Parathyroid adenoma (tissue), 2 donors: ENCODE results near the gene CHID1.

Experiments used
- H2AFZ ChIP-seq: fragments of 300-600 bp; sonication (generic); one replicate; pipeline ENCODE4 v1.7.0; 2017; ENCODE audit warnings: antibody characterized with exemption, mild to moderate bottlenecking
- H3K27ac ChIP-seq: fragments of 300-600 bp; sonication (generic); one replicate; pipeline ENCODE4 v1.7.0; 2017
- H3K27me3 ChIP-seq: fragments of 300-600 bp; sonication (generic); one replicate; pipeline ENCODE4 v1.7.0; 2017; ENCODE audit warnings: low read length; ENCODE audit not compliant: control insufficient read depth, insufficient read depth
- H3K36me3 ChIP-seq: fragments of 300-600 bp; sonication (generic); one replicate; pipeline ENCODE4 v1.7.0; 2017; ENCODE audit warnings: low read length; ENCODE audit not compliant: control insufficient read depth, insufficient read depth
- H3K4me1 ChIP-seq: fragments of 300-600 bp; sonication (generic); one replicate; pipeline ENCODE4 v1.7.0; 2017; ENCODE audit warnings: control low read depth
- H3K4me2 ChIP-seq: fragments of 300-600 bp; sonication (generic); one replicate; pipeline ENCODE4 v1.7.0; 2017; ENCODE audit warnings: low read length
- H3K4me3 ChIP-seq: fragments of 300-600 bp; sonication (generic); one replicate; pipeline ENCODE4 v1.7.0; 2017; ENCODE audit warnings: low read depth, low read length
- H3K79me2 ChIP-seq: fragments of 300-600 bp; sonication (generic); one replicate; pipeline ENCODE4 v1.7.0; 2017; ENCODE audit warnings: control low read depth
- H3K9ac ChIP-seq: fragments of 300-600 bp; sonication (generic); one replicate; pipeline ENCODE4 v1.7.0; 2017; ENCODE audit warnings: mild to moderate bottlenecking
- H3K9me3 ChIP-seq: fragments of 300-600 bp; sonication (generic); one replicate; pipeline ENCODE4 v1.7.0; 2017; ENCODE audit warnings: low read length; ENCODE audit not compliant: control insufficient read depth
- TF ChIP-seq, protein P1 (sequence below): fragments of 300-600 bp; sonication (generic); IDR thresholded peaks from one replicate; pipeline ENCODE4 v1.7.0; 2017; ENCODE audit warnings: antibody characterized with exemption, mild to moderate bottlenecking
- donor health status: primary hyperparathyroidism.

The CHID1 gene

DNA sequence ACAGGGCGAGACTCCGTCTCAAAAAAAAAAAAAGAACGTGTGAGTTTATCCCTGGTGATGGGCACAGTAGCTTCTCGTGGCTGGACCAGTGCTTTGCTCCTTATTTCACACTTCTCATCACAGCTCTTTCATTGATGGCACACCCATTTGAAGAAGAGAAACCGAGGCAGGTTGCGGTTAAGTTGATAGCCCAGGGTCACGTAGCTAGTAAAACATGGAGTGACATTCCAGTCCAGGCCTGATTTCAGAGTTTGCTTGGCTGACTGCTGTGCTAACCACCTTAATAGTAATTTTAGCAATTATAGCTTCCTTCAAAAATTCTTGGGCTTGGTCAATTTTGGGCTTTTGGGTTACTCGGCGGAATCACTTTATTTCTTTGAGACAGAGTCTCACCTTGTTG lies 40.9 kb upstream of the CHID1 start:
- Histone ChIP-seq H3K4me1 (peaks cover 3% of the 10 kb centered on the region), H3K27ac (no peak overlapping the region), H3K9ac (no peak overlapping the region), H3K36me3 (no peaks in the 10 kb centered on the region), H3K79me2 (peaks cover 8% of the 10 kb centered on the region), H3K4me3 (no peak overlapping the region), H3K4me2 (no peak overlapping the region), H3K27me3 (no peaks in the 10 kb centered on the region), H3K9me3 (no peaks in the 10 kb centered on the region), H2AFZ (no peak overlapping the region)
- TF ChIP-seq, protein P1, sequence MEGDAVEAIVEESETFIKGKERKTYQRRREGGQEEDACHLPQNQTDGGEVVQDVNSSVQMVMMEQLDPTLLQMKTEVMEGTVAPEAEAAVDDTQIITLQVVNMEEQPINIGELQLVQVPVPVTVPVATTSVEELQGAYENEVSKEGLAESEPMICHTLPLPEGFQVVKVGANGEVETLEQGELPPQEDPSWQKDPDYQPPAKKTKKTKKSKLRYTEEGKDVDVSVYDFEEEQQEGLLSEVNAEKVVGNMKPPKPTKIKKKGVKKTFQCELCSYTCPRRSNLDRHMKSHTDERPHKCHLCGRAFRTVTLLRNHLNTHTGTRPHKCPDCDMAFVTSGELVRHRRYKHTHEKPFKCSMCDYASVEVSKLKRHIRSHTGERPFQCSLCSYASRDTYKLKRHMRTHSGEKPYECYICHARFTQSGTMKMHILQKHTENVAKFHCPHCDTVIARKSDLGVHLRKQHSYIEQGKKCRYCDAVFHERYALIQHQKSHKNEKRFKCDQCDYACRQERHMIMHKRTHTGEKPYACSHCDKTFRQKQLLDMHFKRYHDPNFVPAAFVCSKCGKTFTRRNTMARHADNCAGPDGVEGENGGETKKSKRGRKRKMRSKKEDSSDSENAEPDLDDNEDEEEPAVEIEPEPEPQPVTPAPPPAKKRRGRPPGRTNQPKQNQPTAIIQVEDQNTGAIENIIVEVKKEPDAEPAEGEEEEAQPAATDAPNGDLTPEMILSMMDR: no peak

DNA sequence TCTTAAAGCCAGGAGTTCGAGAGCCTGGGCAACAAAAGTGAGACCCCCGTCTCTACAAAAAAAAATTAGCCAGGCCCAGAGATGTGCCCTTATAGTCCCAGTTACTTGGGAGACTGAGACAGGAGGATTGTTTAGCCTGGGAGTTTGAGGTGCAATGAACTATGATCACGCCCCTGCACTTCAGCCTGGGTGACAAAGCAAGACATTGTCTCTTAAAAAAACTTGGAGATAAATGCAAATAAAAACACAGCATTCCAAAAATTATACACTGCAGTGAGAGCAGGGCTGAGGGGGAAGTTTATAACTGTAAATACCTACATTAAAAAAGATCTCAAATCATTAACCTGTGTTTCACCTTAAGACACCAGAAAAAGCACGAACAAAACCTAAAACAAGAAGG lies 37.1 kb upstream of the CHID1 start:
- TF ChIP-seq, protein P1: no peak
- Histone ChIP-seq H3K4me1 (peaks cover 3% of the 10 kb centered on the region), H3K36me3 (no peaks in the 10 kb centered on the region)

DNA sequence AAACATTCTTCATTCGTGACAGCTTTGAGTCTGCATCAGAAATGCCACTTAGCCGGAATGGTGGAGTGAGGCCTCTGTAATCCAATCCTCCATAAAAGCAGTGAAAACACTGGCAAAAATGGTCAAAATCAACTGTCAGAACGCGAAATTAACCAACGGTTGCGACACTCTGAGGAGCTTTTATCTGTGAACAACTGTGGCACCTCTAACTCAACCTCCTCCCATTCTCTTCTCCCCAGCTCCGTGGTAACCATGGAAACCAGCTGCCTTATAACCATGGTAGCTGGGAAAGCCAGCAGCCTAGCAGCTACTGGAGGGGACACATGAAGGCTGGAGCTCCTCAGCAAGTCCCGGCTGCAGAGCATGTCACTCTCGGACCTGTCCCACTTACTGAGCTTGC lies 35.4 kb upstream of the CHID1 start:
- Histone ChIP-seq H2AFZ (no peak overlapping the region), H3K27ac (no peak overlapping the region), H3K79me2 (peaks cover 11% of the 10 kb centered on the region), H3K9ac (no peak overlapping the region), H3K4me3 (no peak overlapping the region), H3K27me3 (no peaks in the 10 kb centered on the region), H3K4me1 (no peaks in the 10 kb centered on the region), H3K36me3 (no peaks in the 10 kb centered on the region), H3K4me2 (no peak overlapping the region), H3K9me3 (no peaks in the 10 kb centered on the region)
- TF ChIP-seq, protein P1: no peak

More for the DNA sequence above, 37.1 kb upstream of the CHID1 start:
- H2AFZ ChIP-seq: no peak overlapping the region
- H3K4me3 ChIP-seq: no peak overlapping the region
- H3K27ac ChIP-seq: no peak overlapping the region
- H3K9me3 ChIP-seq: no peaks in the 10 kb centered on the region
- H3K79me2 ChIP-seq: peaks cover 6% of the 10 kb centered on the region
- no peaks in the 10 kb centered on the region for H3K27me3 ChIP-seq
- no peak overlapping the region for H3K9ac ChIP-seq
- H3K4me2 ChIP-seq: no peak overlapping the region

DNA sequence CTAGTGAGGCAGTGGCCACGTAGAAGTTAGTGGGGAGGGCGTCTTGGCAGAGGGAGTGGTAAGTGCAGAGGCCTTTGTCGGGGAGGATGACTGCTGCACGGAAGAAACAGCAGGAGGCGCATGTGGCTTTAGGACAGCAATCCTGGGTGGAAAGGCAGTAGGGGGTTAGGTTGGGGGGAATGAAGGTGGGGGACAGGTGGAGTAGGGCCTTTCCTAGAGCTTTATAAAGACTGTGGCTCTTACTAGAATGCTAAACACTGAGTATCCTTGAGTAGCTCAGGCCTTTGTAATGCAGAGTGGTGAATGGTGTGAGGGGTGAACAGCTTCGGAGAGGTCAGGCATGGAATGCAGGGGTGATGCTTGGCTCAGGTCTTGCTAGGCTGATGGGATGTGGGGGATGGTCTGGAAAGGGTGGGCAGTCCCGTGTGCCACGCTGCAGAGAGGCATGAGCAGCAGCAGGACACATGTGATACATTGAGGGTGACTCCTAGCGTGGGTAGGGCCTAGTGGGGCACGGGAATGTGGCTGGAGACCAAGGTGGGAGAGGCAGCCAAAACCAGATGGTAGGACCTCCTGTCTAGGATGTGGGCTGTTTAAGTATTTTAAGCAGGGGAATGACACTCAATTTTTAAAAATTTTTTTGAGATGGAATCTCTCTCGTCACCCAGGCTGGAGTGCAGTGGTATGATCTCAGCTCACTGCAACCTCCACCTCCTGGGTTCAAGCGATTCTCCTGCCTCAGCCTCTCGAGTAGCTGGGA lies 34.3 kb upstream of the CHID1 start:
- Histone ChIP-seq H3K9ac (no peak overlapping the region), H3K9me3 (no peaks in the 10 kb centered on the region), H3K27ac (no peak overlapping the region), H3K27me3 (no peaks in the 10 kb centered on the region), H3K4me1 (no peaks in the 10 kb centered on the region), H3K79me2 (peaks cover 14% of the 10 kb centered on the region), H2AFZ (no peak overlapping the region), H3K4me3 (no peak overlapping the region), H3K36me3 (no peaks in the 10 kb centered on the region), H3K4me2 (no peak overlapping the region)
- TF ChIP-seq, protein P1: no peak

DNA sequence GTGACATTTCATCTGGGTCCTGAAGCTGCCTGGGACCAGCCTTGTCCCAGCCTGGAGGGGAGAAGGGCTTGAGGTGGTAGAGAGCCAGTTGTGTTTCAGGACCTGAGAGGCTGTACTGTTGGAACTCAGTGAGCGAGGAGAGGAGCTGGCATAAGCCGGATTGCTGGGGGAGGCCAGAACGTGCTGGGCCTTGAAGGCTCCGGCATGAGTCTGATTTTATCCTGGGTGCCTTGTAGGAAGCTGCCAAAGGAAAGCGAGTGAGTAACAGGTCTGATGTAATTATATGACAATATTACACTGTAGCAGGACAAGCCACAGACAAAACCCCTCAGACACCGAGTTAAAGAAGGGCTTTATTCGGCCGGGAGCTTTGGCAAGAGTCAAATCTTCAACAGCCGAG lies 32.2 kb upstream of the CHID1 start:
- TF ChIP-seq, protein P1: no peak
- H3K9me3 ChIP-seq: no peaks in the 10 kb centered on the region
- H2AFZ ChIP-seq: no peak overlapping the region
- no peak overlapping the region for H3K27ac ChIP-seq
- no peak overlapping the region for H3K9ac ChIP-seq
- H3K27me3 ChIP-seq: no peaks in the 10 kb centered on the region
- H3K36me3 ChIP-seq: no peaks in the 10 kb centered on the region
- H3K79me2 ChIP-seq: peaks cover 13% of the 10 kb centered on the region
- no peaks in the 10 kb centered on the region for H3K4me1 ChIP-seq
- H3K4me3 ChIP-seq: no peak overlapping the region
- no peak overlapping the region for H3K4me2 ChIP-seq
